VCaP (cell line): ENCODE results near the gene C10orf67.
"Not testable (repeated sequence)": the region's sequence is repeated elsewhere in the genome, so short reads cannot be mapped to it uniquely, and the experiment has no call there.

ENCODE experiments used
- H3K27ac ChIP-seq: fragments of 450-650 bp; 2 replicates; pipeline ENCODE4 v1.5.1; 2017
- CTCF ChIP-seq: fragments of 450-650 bp; conservative IDR thresholded peaks from 2 replicates; pipeline ENCODE4 v1.5.1; 2017; ENCODE audit warnings: mild to moderate bottlenecking, moderate library complexity

C10orf67 gene

GRCh38 chr10:23318359-23318758, 26.2 kb downstream of the C10orf67 start:
- no peak overlapping the region for H3K27ac ChIP-seq
- no peak for TF ChIP-seq CTCF

- no peak overlapping the region for H3K27ac ChIP-seq
- TF ChIP-seq CTCF, result no peak
Measured at GRCh38 chr10:23317416-23317815, 27.2 kb downstream of the C10orf67 start.

- H3K27ac ChIP-seq, result no peak overlapping the region
- TF ChIP-seq CTCF, result no peak
Measured at GRCh38 chr10:23316406-23316805, 28.2 kb downstream of the C10orf67 start.

GRCh38 chr10:23315966-23316365, 28.6 kb downstream of the C10orf67 start:
- no peak for TF ChIP-seq CTCF
- H3K27ac ChIP-seq, result no peak overlapping the region

- H3K27ac ChIP-seq, result no peak overlapping the region
- peak; percentile 76 for TF ChIP-seq CTCF
Measured at GRCh38 chr10:23314835-23315239, 29.8 kb downstream of the C10orf67 start.

- no peak for TF ChIP-seq CTCF
- H3K27ac ChIP-seq, result no peak overlapping the region
Measured at GRCh38 chr10:23311034-23311433, 33.6 kb downstream of the C10orf67 start.

GRCh38 chr10:23310404-23310803, 34.2 kb downstream of the C10orf67 start:
- H3K27ac ChIP-seq, result no peak overlapping the region
- no peak for TF ChIP-seq CTCF

GRCh38 chr10:23299961-23300360, 44.6 kb downstream of the C10orf67 start:
- H3K27ac ChIP-seq, result not testable (repeated sequence)
